ENCODE results near the gene FAM107A. TPM values are rescaled to one million over a fixed set of nuclear protein-coding genes. Genes with fewer than 3 reads are reported as not detected.

The FAM107A gene
- total and polyA plus RNA-seq, 2 of the 13 experiments (the other 11 are each of a cell fraction or from before 2014, with no cell fraction given): not detected

GRCh38 chr3:58531555-58531954 is 45.6 kb downstream of the FAM107A start:
- Histone ChIP-seq H3K27me3 (ENCODE audit: control insufficient read depth in 1 of 2, insufficient read depth in 2 of 2, low read length in 2 of 2) (no peaks in the 10 kb centered on the region), H3K79me2 (ENCODE audit: insufficient read depth, low read length) (no peaks in the 10 kb centered on the region), H3K9me3 (ENCODE audit: low read length) (no peaks in the 10 kb centered on the region), H3K4me3 (replicated peaks in 1 of 3; ENCODE audit: insufficient read depth in 1 of 3, low read depth in 2 of 3, low read length in 3 of 3) (no peak overlapping the region), H3K36me3 (replicated peaks in 1 of 2; ENCODE audit: control insufficient read depth in 1 of 2, insufficient read depth in 2 of 2, low read length in 2 of 2) (peaks cover 1 to 36% of the 10 kb centered on the region in 2 experiments; a peak in 3 of 5 replicates), H3K27ac (ENCODE audit: extremely low read length, insufficient read depth, low read length) (no peak overlapping the region), H4K20me1 (ENCODE audit: insufficient read depth, low read length) (no peaks in the 10 kb centered on the region), H3K4me1 (ENCODE audit: insufficient read depth, low read length) (peaks cover 62% of the 10 kb centered on the region), H3K9ac (ENCODE audit: insufficient read depth, low read depth, low read length) (no peak overlapping the region), H2AFZ (ENCODE audit: low read length) (no peak overlapping the region), H3K4me2 (ENCODE audit: low read depth, low read length) (no peak overlapping the region)
- no TSS peak for BruUV-seq (replicated peaks)
- ChIA-PET POLR2A (interaction anchor here (0.6 to 1.4 kb wide), 2 partner anchors 9 to 12 kb away, joined by 3 to 5 read pairs; no protein-coding TSS in a partner anchor), CTCF (ENCODE audit: low intra/inter-chr PET ratio, low total read pairs) (interaction anchor here (1.9 to 2.3 kb wide), 2 partner anchors 37 to 109 kb away, joined by 6 to 11 read pairs; no protein-coding TSS in a partner anchor)
- TF ChIP-seq HNF1B (CRISPR knock-in tag; IDR thresholded peaks at IDR 0.05): no peak
- TF ChIP-seq TOE1 (CRISPR knock-in tag; IDR thresholded peaks at IDR 0.05): no peak
- TF ChIP-seq TOPORS (CRISPR knock-in tag; IDR thresholded peaks at IDR 0.05): no peak
- TF ChIP-seq ZFX (CRISPR knock-in tag; IDR thresholded peaks at IDR 0.05; ENCODE audit: low read depth): no peak
- no peak for TF ChIP-seq TERF1 (CRISPR knock-in tag; IDR thresholded peaks at IDR 0.05)
- no peak for TF ChIP-seq ELF3 (CRISPR knock-in tag; IDR thresholded peaks at IDR 0.05)
- TF ChIP-seq TFDP2 (CRISPR knock-in tag; IDR thresholded peaks at IDR 0.05): no peak
- TF ChIP-seq IRF2 (CRISPR knock-in tag; IDR thresholded peaks at IDR 0.05): no peak
- TF ChIP-seq RFX1 (IDR thresholded peaks at IDR 0.05): no peak
- TF ChIP-seq ATF7 (IDR thresholded peaks at IDR 0.05): no peak
- TF ChIP-seq ATF7 (CRISPR knock-in tag; IDR thresholded peaks at IDR 0.05): no peak
- no peak for TF ChIP-seq ZNF800 (CRISPR knock-in tag; IDR thresholded peaks at IDR 0.05)
- no peak for TF ChIP-seq MXD1 (CRISPR knock-in tag; IDR thresholded peaks at IDR 0.05)
- no peak for TF ChIP-seq MBNL3 (CRISPR knock-in tag; conservative IDR thresholded peaks at IDR 0.05)
- TF ChIP-seq SP140L (CRISPR knock-in tag; IDR thresholded peaks at IDR 0.05; ENCODE audit: borderline replicate concordance): no peak
- 100% methylated on average over 6 of the region's 7 CpGs for WGBS (ENCODE audit: low lambda C conversion rate)
- in situ Hi-C loops (cut with HindIII; ENCODE audit: extremely low pct_ligation_motif_present, low pct_unique_long_range_greater_than_20kb) (loop anchor here (10.0 kb wide), 1 partner anchor 207 kb away; no protein-coding TSS in a partner anchor), intact Hi-C loops (cut with micrococcal nuclease; ENCODE audit: unreplicated experiment) (loop anchor here (10.0 kb wide), 1 partner anchor 197 kb away; the partner anchor contains the start of gene PXK)
- no peak for FAIRE-seq
- no peak for DNase-seq (ENCODE audit: low spot score)
- ATAC-seq: no peak

All from HepG2 (cell line).